Adrenal gland (tissue), 12 donors: Measurements from ENCODE around the gene MOV10L1. TPM values are rescaled to one million over a fixed set of nuclear protein-coding genes. Genes with fewer than 3 reads are reported as not detected.

Experiments
- DNase-seq, 7 donors: peaks; one replicate each; pipeline ENCODE4 v3.0.0-alpha.2; 2019 to 2020
- H3K27ac ChIP-seq, 5 donors: fragments of 200-600 bp; sonication (generic) in 4 of 5; 1 replicate in 3 of 5; 2 replicates in 2 of 5; pipeline versions ENCODE4 v1.5.1 to v1.8.0; 2016 to 2020; ENCODE audit warnings: mild to moderate bottlenecking in 1 of 5
- H3K27me3 ChIP-seq: fragments of 200-600 bp; 2 replicates; pipeline ENCODE4 v1.8.0; 2021
- H3K36me3 ChIP-seq, 2 donors: fragments of 200-600 bp; replicated peaks in 1 of 2; 1 replicate in 1 of 2; 2 replicates in 1 of 2; pipeline versions ENCODE4 v1.5.1 to v1.8.0; 2018 to 2022
- H3K4me1 ChIP-seq, 2 donors: fragments of 200-600 bp; replicated peaks in 1 of 2; 1 replicate in 1 of 2; 2 replicates in 1 of 2; pipeline versions ENCODE4 v1.5.1 to v1.8.0; 2018 to 2021
- H3K4me3 ChIP-seq, 4 donors: fragments of 200-600 bp; sonication (generic) in 3 of 4; one replicate each; pipeline ENCODE4 v1.5.1; 2016 to 2018
- H3K9me3 ChIP-seq, 3 donors: fragments of 200-600 bp; sonication (generic) in 1 of 3; replicated peaks in 1 of 3; 1 replicate in 2 of 3; 2 replicates in 1 of 3; pipeline versions ENCODE4 v1.5.1 to v1.8.0; 2016 to 2021
- POLR2A ChIP-seq, 2 donors: fragments of 450-650 bp; IDR thresholded peaks; one replicate each; pipeline ENCODE4 v1.6.1; 2017; ENCODE audit warnings: antibody characterized with exemption in 2 of 2, mild to moderate bottlenecking in 2 of 2, moderate library complexity in 1 of 2
- WGBS, 4 donors: extraction: QIAGEN DNeasy Blood & Tissue Kit in 2 of 4; methylation state at CpG; one replicate each; pipeline versions ENCODE4 v1.1.5 to v1.1.7; 2013 to 2017; 5-methylcytosine and 5-hydroxymethylcytosine counted together
- intact Hi-C, 2 donors: fragments of 100-400 bp; cut with DNase I; formaldehyde crosslinking; loops; one replicate each; pipeline versions ENCODE4 v1.14.1 to v1.15.0; 2022 to 2023
- polyA plus RNA-seq, 3 donors: library from polyadenylated mRNA; stranded (reverse); fragments of 200-250 nt in 2 of 3; fragments of 350-450 nt in 1 of 3; fragmentation: Illumina TruSeq in 1 of 3; extraction: RNeasy Lipid Tissue Mini Kit (QIAGEN cat#74804) in 1 of 3; gene quantifications; one replicate each; pipeline ENCODE4 v1.2.3, GENCODE V29; 2013 to 2014
- total RNA-seq, 9 donors: library from RNA; depleted of rRNA in 4 of 9; stranded (reverse); fragments of >200 nt in 4 of 9; fragments of 120-200 nt in 1 of 9; fragmentation: NEBNext Ultra II Directional in 1 of 9; extraction: Animal tissue kit (Norgen Biotek cat#: 25700) in 1 of 9; gene quantifications; one replicate each; pipeline versions ENCODE4 v1.1.0 to v1.2.4, GENCODE V29; 2013 to 2023
- TF ChIP-seq, protein P1 (sequence below), 6 experiments: fragments of 450-650 bp in 4 of 6; fragments of 200-600 bp in 2 of 6; sonication (generic) in 1 of 6; IDR thresholded peaks; 1 replicate in 5 of 6; 2 replicates in 1 of 6; pipeline versions ENCODE4 v1.5.1 to v1.8.0; 2016 to 2021; ENCODE audit warnings: antibody characterized with exemption in 6 of 6, mild to moderate bottlenecking in 2 of 6, moderate library complexity in 1 of 6
- donor health status: healthy with polysubstance abuse.
- donor health status: Bipolar disorder and iron deficiency.
- donor health status: DM: yes; HTN: yes; CAD: no.
- donor health status: DM: no; HTN: no; CAD: no.
- donor health status: DM: no; HTN: no; CAD: no.
- donor health status: DM: yes; HTN: yes; CAD: no.

MOV10L1 gene
- total and polyA plus RNA-seq, 12 donors = 0.14 to 0.74 (median 0.40) TPM; not detected in 5

DNA sequence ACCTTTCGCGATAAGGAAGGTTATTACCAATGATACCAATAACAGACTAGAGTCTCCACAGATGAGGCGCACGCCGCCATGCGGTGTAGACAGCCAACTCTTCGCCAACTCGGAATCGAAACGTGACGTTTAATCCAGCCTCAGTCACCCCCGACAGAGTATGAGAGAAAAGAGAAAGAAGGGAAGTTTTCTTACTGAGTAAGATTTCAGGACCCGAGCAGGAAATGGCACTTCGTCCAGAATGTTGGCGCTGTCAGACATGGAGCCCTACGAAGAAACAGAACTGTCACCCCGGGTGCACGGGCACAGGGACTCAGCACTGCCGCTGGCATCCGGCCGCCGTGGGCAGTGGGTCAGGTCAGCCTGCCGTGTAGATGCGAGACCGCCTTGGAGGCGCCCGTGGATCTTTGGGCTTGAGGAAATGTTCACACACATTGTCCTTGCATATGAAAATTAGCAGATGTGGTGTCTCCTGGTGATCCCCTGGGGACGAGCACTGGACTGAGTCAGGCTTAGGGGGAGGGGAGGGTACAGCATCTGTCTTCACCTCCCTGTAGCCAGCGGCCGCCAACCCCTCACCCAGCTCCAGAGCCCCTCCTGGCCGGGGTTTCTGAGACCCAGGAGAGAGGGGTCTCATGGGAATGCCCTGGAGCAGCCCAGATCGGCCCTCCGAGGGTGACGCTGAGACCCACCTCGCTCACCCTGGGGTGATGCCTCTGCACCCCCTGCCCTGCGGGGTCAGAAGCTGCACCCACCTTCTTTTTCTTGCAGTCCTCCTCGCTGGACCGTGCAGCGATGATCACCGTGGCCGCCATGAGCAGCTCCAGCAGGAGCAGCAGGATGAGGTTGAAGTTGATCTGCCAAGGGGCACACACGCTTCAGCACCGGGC is 12.9 kb upstream of the MOV10L1 start:
- H3K9me3 ChIP-seq = no peaks in the 10 kb centered on the region
- intact Hi-C loops = no loop called here
- H3K4me3 ChIP-seq = no peak overlapping the region
- no peak overlapping the region for H3K27ac ChIP-seq
- H3K27me3 ChIP-seq = peaks cover 5% of the 10 kb centered on the region
- no peak for TF ChIP-seq POLR2A (IDR thresholded peaks at IDR 0.05)
- TF ChIP-seq, protein P1, sequence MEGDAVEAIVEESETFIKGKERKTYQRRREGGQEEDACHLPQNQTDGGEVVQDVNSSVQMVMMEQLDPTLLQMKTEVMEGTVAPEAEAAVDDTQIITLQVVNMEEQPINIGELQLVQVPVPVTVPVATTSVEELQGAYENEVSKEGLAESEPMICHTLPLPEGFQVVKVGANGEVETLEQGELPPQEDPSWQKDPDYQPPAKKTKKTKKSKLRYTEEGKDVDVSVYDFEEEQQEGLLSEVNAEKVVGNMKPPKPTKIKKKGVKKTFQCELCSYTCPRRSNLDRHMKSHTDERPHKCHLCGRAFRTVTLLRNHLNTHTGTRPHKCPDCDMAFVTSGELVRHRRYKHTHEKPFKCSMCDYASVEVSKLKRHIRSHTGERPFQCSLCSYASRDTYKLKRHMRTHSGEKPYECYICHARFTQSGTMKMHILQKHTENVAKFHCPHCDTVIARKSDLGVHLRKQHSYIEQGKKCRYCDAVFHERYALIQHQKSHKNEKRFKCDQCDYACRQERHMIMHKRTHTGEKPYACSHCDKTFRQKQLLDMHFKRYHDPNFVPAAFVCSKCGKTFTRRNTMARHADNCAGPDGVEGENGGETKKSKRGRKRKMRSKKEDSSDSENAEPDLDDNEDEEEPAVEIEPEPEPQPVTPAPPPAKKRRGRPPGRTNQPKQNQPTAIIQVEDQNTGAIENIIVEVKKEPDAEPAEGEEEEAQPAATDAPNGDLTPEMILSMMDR (IDR thresholded peaks at IDR 0.05) = no peak
- no peaks in the 10 kb centered on the region for H3K4me1 ChIP-seq
- WGBS, 4 donors = 81 to 88% (median 83%) methylated on average over 35 to 43 of the region's 43 CpGs
- no peak for DNase-seq
- no peaks in the 10 kb centered on the region for H3K36me3 ChIP-seq

DNA sequence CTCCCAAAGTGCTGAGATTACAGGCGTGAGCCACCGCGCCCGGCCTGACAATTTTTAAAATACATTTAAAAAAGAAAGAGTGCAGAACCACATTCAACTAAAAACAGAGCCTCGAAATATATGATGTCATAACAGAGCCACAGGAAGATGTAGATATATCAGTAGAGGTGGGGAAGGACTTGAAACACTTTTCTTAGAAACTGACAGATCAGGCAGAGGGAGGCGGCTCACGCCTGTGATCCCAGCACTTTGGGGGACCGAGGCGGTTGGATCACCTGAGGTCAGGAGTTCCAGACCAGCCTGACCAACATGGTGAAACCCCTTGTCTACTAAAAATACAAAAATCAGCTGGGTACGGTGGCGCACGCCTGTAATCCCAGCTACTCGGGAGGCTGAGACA is 11.6 kb upstream of the MOV10L1 start:
- Histone ChIP-seq H3K27ac (no peak overlapping the region), H3K27me3 (peaks cover under 1% of the 10 kb centered on the region), H3K4me3 (no peak overlapping the region), H3K36me3 (no peaks in the 10 kb centered on the region), H3K9me3 (no peaks in the 10 kb centered on the region), H3K4me1 (no peaks in the 10 kb centered on the region)
- 86 to 97% (median 90%) methylated on average over 13 of the region's 13 CpGs for WGBS, 4 donors
- intact Hi-C loops = no loop called here
- no peak for DNase-seq
- no peak for TF ChIP-seq POLR2A (IDR thresholded peaks at IDR 0.05)
- TF ChIP-seq, protein P1 (IDR thresholded peaks at IDR 0.05) = no peak

DNA sequence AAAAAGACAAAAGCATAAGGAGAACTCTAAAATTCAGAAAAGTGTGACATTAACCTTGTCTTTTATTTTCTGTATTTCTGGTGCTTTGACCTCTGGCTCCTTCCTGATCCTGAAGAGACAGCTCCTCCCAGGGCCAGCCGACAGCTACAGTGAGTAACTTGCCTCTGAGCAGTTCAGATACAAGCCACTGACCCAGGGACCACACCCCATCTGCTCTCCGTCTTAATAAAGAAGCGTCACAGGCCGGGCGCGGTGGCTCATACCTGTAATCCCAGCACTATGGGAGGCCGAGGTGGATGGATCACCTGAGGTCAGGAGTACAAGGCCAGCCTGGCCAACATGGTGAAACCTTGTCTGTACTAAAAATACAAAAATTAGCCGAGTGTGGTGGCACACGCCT is 11.0 kb upstream of the MOV10L1 start:
- no peak for DNase-seq
- intact Hi-C loops = no loop called here
- Histone ChIP-seq H3K4me1 (no peaks in the 10 kb centered on the region), H3K36me3 (no peaks in the 10 kb centered on the region), H3K9me3 (no peaks in the 10 kb centered on the region), H3K27me3 (peaks cover 5% of the 10 kb centered on the region), H3K4me3 (no peak overlapping the region), H3K27ac (no peak overlapping the region)
- no peak for TF ChIP-seq POLR2A (IDR thresholded peaks at IDR 0.05)
- TF ChIP-seq, protein P1 (IDR thresholded peaks at IDR 0.05) = no peak
- 82 to 92% (median 84%) methylated on average over 9 of the region's 9 CpGs for WGBS, 4 donors

DNA sequence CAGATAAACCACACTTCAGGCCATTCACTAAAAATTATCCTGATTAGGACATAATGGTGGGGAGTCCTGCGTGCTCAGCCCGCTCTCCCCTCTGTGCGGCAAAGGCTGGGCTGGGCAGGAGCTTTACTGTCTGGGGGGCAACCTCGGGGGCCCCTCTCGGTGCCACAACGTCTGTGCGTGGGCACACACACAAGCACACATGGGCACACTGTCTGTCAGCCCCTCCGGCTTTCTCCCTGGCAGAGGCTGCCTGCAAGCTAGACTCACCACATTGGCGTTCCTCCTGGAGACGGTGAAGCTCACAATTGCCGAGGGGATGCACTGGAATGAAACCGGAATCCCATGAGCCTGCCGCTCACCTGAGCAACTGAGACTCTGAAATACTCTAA is 9.7 kb upstream of the MOV10L1 start:
- TF ChIP-seq POLR2A (IDR thresholded peaks at IDR 0.05) = no peak
- TF ChIP-seq, protein P1 (IDR thresholded peaks at IDR 0.05) = no peak
- no peak for DNase-seq
- intact Hi-C loops = no loop called here
- 64 to 83% (median 81%) methylated on average over 12 to 13 of the region's 13 CpGs for WGBS, 4 donors
- peaks cover 13% of the 10 kb centered on the region for H3K27me3 ChIP-seq
- no peak overlapping the region for H3K4me3 ChIP-seq
- H3K4me1 ChIP-seq = no peaks in the 10 kb centered on the region
- no peak overlapping the region for H3K27ac ChIP-seq
- H3K9me3 ChIP-seq = no peaks in the 10 kb centered on the region
- no peaks in the 10 kb centered on the region for H3K36me3 ChIP-seq
